Kidney (tissue), 14 donors: ENCODE measurements around the gene FECH. TPM values are rescaled to one million over a fixed set of nuclear protein-coding genes. Genes with fewer than 3 reads are reported as not detected.
"Not testable (repeated sequence)": the region's sequence is repeated elsewhere in the genome, so short reads cannot be mapped to it uniquely, and the experiment has no call there.

Experiments used
- DNase-seq, 5 donors: peaks; one replicate each; pipeline ENCODE4 v3.0.0-alpha.2; 2013 to 2020
- FAIRE-seq: peaks from 2 replicates; lab custom pipeline; 2012; peaks lifted over from hg19 to GRCh38; lab: Jason Lieb, UNC
- H3K27ac ChIP-seq, 2 donors: one replicate each; pipeline ENCODE4 v1.7.0; 2013; ENCODE audit warnings: low read depth in 2 of 2, low read length in 2 of 2, inconsistent platforms in 1 of 2
- H3K27me3 ChIP-seq: one replicate; pipeline ENCODE4 v1.7.1; 2013; ENCODE audit warnings: low read length, inconsistent platforms; ENCODE audit not compliant: control insufficient read depth, insufficient read depth
- H3K36me3 ChIP-seq, 3 donors: one replicate each; pipeline versions ENCODE4 v1.7.0 to v1.7.1; 2013; ENCODE audit warnings: low read length in 3 of 3, control low read depth in 1 of 3, inconsistent platforms in 1 of 3; ENCODE audit not compliant: insufficient read depth in 3 of 3, control insufficient read depth in 2 of 3
- H3K4me1 ChIP-seq, 3 donors: one replicate each; pipeline versions ENCODE4 v1.7.0 to v1.7.1; 2013; ENCODE audit warnings: low read length in 3 of 3, inconsistent platforms in 1 of 3, low read depth in 1 of 3; ENCODE audit not compliant: control insufficient read depth in 2 of 3, insufficient read depth in 2 of 3
- H3K4me3 ChIP-seq, 3 donors: one replicate each; pipeline versions ENCODE4 v1.7.0 to v1.8.1; 2013; ENCODE audit warnings: low read length in 3 of 3, control low read depth in 1 of 3, inconsistent platforms in 1 of 3
- H3K9ac ChIP-seq, 3 donors: one replicate each; pipeline versions ENCODE4 v1.7.0 to v1.7.1; 2013; ENCODE audit warnings: low read length in 3 of 3, control low read depth in 1 of 3, inconsistent platforms in 1 of 3
- H3K9me3 ChIP-seq, 3 donors: one replicate each; pipeline versions ENCODE4 v1.7.0 to v1.7.1; 2013; ENCODE audit warnings: low read length in 3 of 3, control low read depth in 1 of 3, inconsistent platforms in 1 of 3; ENCODE audit not compliant: control insufficient read depth in 2 of 3, insufficient read depth in 1 of 3
- CTCF ChIP-seq: IDR thresholded peaks from 3 replicates; pipeline ENCODE4 v1.5.1; 2012; ENCODE audit warnings: mild to moderate bottlenecking, moderate library complexity, borderline replicate concordance; ENCODE audit not compliant: insufficient read depth; ENCODE audit errors: extremely low read depth
- intact Hi-C: fragments of 100-400 bp; cut with DNase I; formaldehyde crosslinking; loops from one replicate; pipeline ENCODE4 v1.11.1; 2022
- polyA plus RNA-seq: library from polyadenylated mRNA; stranded (reverse); fragments of 350-450 nt; fragmentation: Illumina TruSeq; extraction: RNeasy Lipid Tissue Mini Kit (QIAGEN cat#74804); gene quantifications from one replicate; pipeline ENCODE4 v1.2.3, GENCODE V29; 2014; ENCODE audit warnings: low read depth, low replicate concordance; ENCODE audit not compliant: insufficient read depth
- total RNA-seq: library from RNA; stranded (reverse); fragmentation: NEBNext Ultra II Directional; extraction: Animal tissue kit (Norgen Biotek cat#: 25700); gene quantifications from one replicate; pipeline ENCODE4 v1.2.1, GENCODE V29; 2021
- donor health status: control.
- donor health status: control.
- donor health status: control.
- donor health status: control.
- donor health status: control.
- donor health status: DM: yes; HTN: yes; CAD: no.
- donor health status: Normal renal cell carcinoma (clear cell type).

Gene FECH
- total and polyA plus RNA-seq, 2 donors from 2014 or later, result 32.5 to 36.9 TPM

- DNase-seq (no peak), FAIRE-seq (no peak)
- intact Hi-C loops, result no loop called here
- H3K9me3 ChIP-seq, result peaks cover 0 to 15% (median 0%) of the 10 kb centered on the region in 3 donors
- no peaks in the 10 kb centered on the region for H3K36me3 ChIP-seq
- no peaks in the 10 kb centered on the region for H3K4me1 ChIP-seq
- H3K4me3 ChIP-seq, result no peak overlapping the region
- H3K9ac ChIP-seq, result no peak overlapping the region
- H3K27ac ChIP-seq, result no peak overlapping the region
- no peak for TF ChIP-seq CTCF
- no peaks in the 10 kb centered on the region for H3K27me3 ChIP-seq
Observed at GRCh38 chr18:57523171-57523956, 63.1 kb downstream of the FECH start.

DNA sequence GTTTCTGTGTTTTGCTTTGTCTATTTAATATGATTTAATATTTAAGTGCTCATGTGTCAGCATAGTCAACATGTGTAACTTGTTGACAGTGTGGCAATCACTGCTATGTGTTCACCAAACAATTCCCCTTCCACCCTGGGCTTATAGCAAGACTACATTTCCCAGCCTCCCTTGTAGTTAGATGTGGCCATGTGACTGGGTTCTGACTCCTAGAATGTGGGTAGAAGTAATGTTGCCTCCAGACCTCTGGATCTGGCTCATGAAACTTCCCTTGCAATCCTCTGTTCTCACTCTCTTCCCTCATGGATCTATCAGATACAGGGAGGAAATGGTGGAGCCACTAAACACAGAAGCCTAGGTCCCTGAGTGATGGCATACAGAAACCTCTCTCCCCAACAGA lies 64.2 kb downstream of the FECH start:
- FAIRE-seq, DNase-seq, intact Hi-C loops, H3K4me1 ChIP-seq, H3K27ac ChIP-seq, H3K9ac ChIP-seq, H3K36me3 ChIP-seq, H3K27me3 ChIP-seq, H3K4me3 ChIP-seq: not testable (repeated sequence)
- peaks cover 0 to 15% (median 0%) of the 10 kb centered on the region in 3 donors for H3K9me3 ChIP-seq

DNA sequence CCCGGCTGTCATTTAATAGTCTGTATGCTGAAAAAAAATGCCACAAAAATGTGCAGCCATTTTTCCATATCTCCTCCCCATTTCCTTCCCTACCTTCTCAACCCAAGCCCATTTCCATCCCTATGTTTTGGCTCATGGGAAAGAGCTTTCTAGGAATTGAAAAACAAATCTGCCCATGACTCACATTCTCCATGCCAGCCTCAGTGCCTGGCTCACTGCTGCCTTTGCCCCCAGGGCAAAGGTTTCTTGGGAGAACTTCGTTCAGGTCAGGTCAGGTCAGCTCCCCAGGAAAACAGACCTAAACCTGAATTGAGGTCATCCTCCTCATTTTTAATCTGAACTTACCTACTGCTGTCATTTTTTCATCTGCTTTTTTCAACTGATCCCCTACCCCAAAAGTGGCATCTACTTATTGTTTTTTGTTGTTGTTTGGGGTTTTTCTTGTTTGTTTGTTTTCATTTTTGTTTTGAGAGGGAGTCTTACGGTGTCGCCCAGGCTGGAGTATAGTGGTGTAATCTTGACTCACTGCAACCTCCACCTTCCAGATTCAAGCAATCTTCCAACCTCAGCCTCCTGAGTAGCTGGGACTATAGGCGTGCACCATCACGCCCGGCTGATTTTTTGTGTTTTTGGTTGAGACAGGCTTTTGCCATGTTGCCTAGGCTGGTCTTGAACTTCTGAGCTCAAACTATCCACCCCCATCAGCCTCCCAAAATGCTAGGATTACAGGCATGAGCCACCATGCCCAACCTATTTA lies 66.7 kb downstream of the FECH start:
- Histone ChIP-seq H3K27me3 (no peaks in the 10 kb centered on the region), H3K4me3 (no peak overlapping the region), H3K36me3 (no peaks in the 10 kb centered on the region), H3K4me1 (no peaks in the 10 kb centered on the region), H3K9me3 (peaks cover 0 to 6% (median 0%) of the 10 kb centered on the region in 3 donors), H3K27ac (no peak overlapping the region), H3K9ac (no peak overlapping the region)
- TF ChIP-seq CTCF, result no peak
- no peak for DNase-seq
- intact Hi-C loops, result no loop called here
- FAIRE-seq, result no peak

DNA sequence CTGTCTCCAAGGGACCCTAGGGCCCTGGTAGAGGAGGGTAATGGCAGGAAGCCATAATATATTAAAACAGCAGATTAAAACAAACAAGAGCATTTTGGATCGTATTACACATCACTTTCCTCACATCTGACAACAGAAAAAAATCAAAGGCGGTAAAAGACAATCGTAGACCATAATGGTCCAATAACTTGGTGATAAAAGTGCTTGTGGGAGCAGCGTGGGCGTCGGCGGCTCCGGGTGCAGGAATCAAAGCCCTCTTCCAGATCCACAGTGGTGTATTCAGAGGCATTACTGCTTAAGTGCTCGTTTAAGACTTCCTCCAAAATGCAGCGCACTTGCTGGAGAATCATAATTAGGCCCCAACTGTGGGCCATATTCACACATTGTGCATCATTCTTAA lies 68.0 kb downstream of the FECH start:
- no peaks in the 10 kb centered on the region for H3K27me3 ChIP-seq
- no peak for FAIRE-seq
- H3K4me1 ChIP-seq, result no peaks in the 10 kb centered on the region
- intact Hi-C loops, result no loop called here
- no peaks in the 10 kb centered on the region for H3K9me3 ChIP-seq
- H3K27ac ChIP-seq, result no peak overlapping the region
- no peak overlapping the region for H3K4me3 ChIP-seq
- no peaks in the 10 kb centered on the region for H3K36me3 ChIP-seq
- H3K9ac ChIP-seq, result no peak overlapping the region
- TF ChIP-seq CTCF, result no peak
- DNase-seq, result no peak
